Peyer's patch (tissue), 4 donors: ENCODE data around the gene MYOM3. TPM values are rescaled to one million over a fixed set of nuclear protein-coding genes. Genes with fewer than 3 reads are reported as not detected.
A peak's percentile ranks its signal among the peaks of the same experiment; 100 is the strongest.
"Not testable (repeated sequence)": the region's sequence is repeated elsewhere in the genome, so short reads cannot be mapped to it uniquely, and the experiment has no call there.

Experiments
- DNase-seq, 3 donors: peaks; one replicate each; pipeline ENCODE4 v3.0.0-alpha.2; 2017 to 2019
- H3K27ac ChIP-seq, 4 donors: fragments of 200-600 bp; sonication (generic); one replicate each; pipeline ENCODE4 v1.5.1; 2016 to 2019
- H3K27me3 ChIP-seq, 2 donors: fragments of 200-600 bp; sonication (generic); one replicate each; pipeline ENCODE4 v1.5.1; 2019
- H3K36me3 ChIP-seq, 3 donors: fragments of 200-600 bp; sonication (generic); one replicate each; pipeline ENCODE4 v1.5.1; 2016 to 2019
- H3K4me1 ChIP-seq, 4 donors: fragments of 200-600 bp; sonication (generic); one replicate each; pipeline ENCODE4 v1.5.1; 2016 to 2019
- H3K4me3 ChIP-seq, 4 donors: fragments of 200-600 bp; sonication (generic); 1 replicate in 3 of 4; 2 replicates in 1 of 4; pipeline ENCODE4 v1.5.1; 2016 to 2019; ENCODE audit warnings: mild to moderate bottlenecking in 1 of 4
- H3K9me3 ChIP-seq, 4 donors: fragments of 200-600 bp; sonication (generic); one replicate each; pipeline ENCODE4 v1.5.1; 2016 to 2019; ENCODE audit warnings: mild to moderate bottlenecking in 1 of 4
- CTCF ChIP-seq, 6 experiments: fragments of 450-650 bp in 4 of 6; fragments of 200-600 bp in 2 of 6; sonication (generic) in 1 of 6; IDR thresholded peaks; one replicate each; pipeline ENCODE4 v1.5.1; 2017 to 2019; ENCODE audit warnings: antibody characterized with exemption in 6 of 6, mild to moderate bottlenecking in 3 of 6, moderate library complexity in 1 of 6
- POLR2A ChIP-seq, 2 donors: fragments of 450-650 bp; IDR thresholded peaks; one replicate each; pipeline ENCODE4 v1.5.1; 2017; ENCODE audit warnings: antibody characterized with exemption in 2 of 2, mild to moderate bottlenecking in 2 of 2, moderate library complexity in 2 of 2
- total RNA-seq, 4 donors: library from RNA; depleted of rRNA; stranded (reverse); fragments of >200 nt; gene quantifications; one replicate each; pipeline ENCODE4 v1.1.0, GENCODE V29; 2016

Gene MYOM3
- total RNA-seq, 4 donors from 2014 or later = 10.7 to 40.8 (median 24.7) TPM

GRCh38 chr1:24010650-24011049 is 101.3 kb downstream of the MYOM3 start:
- Histone ChIP-seq H3K4me1 (peaks cover 0 to 16% (median 0%) of the 10 kb centered on the region in 4 donors), H3K4me3 (no peak overlapping the region), H3K36me3 (no peaks in the 10 kb centered on the region), H3K27ac (peak overlapping the region in 2 of 4 donors; percentile 48 to 74), H3K9me3 (no peaks in the 10 kb centered on the region), H3K27me3 (no peaks in the 10 kb centered on the region)
- no peak for TF ChIP-seq POLR2A (IDR thresholded peaks at IDR 0.05)
- no peak for TF ChIP-seq CTCF (IDR thresholded peaks at IDR 0.05)
- peak in 1 of 3 donors; percentile 44 for DNase-seq

- Histone ChIP-seq H3K27ac (peak overlapping the region in 2 of 4 donors; percentile 48 to 74), H3K4me1 (peaks cover 0 to 10% (median 0%) of the 10 kb centered on the region in 4 donors), H3K27me3 (no peaks in the 10 kb centered on the region), H3K9me3 (no peaks in the 10 kb centered on the region), H3K4me3 (no peak overlapping the region), H3K36me3 (no peaks in the 10 kb centered on the region)
- TF ChIP-seq CTCF (IDR thresholded peaks at IDR 0.05) = no peak
- no peak for TF ChIP-seq POLR2A (IDR thresholded peaks at IDR 0.05)
- DNase-seq = peak in 1 of 3 donors; percentile 45
These were observed 102.5 kb downstream of the MYOM3 start for GRCh38 chr1:24009406-24009805.

DNA sequence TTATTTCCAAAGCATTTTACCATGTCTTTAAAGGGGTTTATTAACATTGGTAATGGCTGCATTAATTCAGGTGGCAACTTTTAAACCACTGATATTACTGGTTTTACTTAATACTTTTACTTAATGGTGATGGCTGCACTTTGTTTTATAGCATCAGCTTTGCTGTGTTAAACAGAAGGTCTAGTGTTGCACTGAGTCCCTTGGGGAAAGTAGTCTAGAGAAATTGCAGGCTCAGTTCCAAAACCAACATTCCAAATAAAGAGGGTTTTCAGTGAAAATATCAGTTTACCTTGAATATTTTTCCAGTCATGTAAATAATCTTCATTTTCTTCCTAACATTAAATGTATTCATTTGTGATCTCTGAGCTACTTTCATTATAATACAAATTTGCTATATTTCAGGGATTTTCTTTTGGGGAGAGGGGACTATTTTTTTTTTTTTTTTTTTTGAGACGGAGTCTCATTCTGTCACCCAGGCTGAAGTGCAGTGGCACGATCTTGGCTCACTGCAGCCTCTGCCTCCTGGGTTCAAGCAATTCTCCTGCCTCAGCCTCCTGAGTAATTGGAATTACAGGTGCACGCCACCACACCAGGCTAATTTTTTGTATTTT is 103.3 kb downstream of the MYOM3 start:
- not testable (repeated sequence) for H3K36me3 ChIP-seq, H3K27ac ChIP-seq, H3K4me3 ChIP-seq, DNase-seq, H3K9me3 ChIP-seq, H3K27me3 ChIP-seq
- H3K4me1 ChIP-seq = peaks cover 0 to 10% (median 0%) of the 10 kb centered on the region in 4 donors

DNA sequence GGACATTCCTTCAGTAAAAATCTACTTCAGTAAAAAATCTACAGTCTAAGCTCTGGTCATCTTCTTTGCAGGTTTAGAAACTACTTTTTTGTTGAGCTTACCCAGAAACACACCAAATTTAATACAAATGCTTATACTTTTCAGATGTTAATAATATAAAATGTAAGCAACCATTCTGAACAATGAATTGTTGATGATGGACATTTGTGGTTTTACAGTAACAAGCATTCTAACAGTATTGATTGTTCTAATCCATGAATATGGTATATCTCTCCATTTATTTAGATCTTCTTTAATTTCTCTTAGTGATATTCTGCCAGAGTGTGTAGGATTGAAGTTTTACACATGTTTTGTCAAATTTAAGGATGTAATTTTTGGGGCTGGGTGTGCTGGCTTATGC is 104.9 kb downstream of the MYOM3 start:
- Histone ChIP-seq H3K27ac (no peak overlapping the region), H3K36me3 (no peaks in the 10 kb centered on the region), H3K4me1 (peaks cover 0 to 10% (median 0%) of the 10 kb centered on the region in 4 donors), H3K9me3 (no peaks in the 10 kb centered on the region), H3K27me3 (no peaks in the 10 kb centered on the region), H3K4me3 (no peak overlapping the region)
- DNase-seq = no peak
- TF ChIP-seq CTCF (IDR thresholded peaks at IDR 0.05) (no peak), POLR2A (IDR thresholded peaks at IDR 0.05) (no peak)

Other genes with a start within 250 kb of the MYOM3 start
- 100 to 1,000 TPM in 2 of 4 donors, 10 to 100 TPM in 2; 47.9 to 182 (median 107) TPM for gene FUCA1, start 243.8 kb downstream of the MYOM3 start, total RNA-seq
- gene CNR2, start 198.8 kb downstream of the MYOM3 start, total RNA-seq = 10 to 100 TPM in 1 of 4 donors, under 1 TPM in 2, not detected in 1; 0.54 to 13.2 (median 0.66) TPM
- gene PNRC2, start 152.3 kb downstream of the MYOM3 start, total RNA-seq = 100 to 1,000 TPM in 2 of 4 donors, 10 to 100 TPM in 2; 77.9 to 157 (median 104) TPM
- 100 to 1,000 TPM in 3 of 4 donors, 10 to 100 TPM in 1; 86.3 to 224 (median 112) TPM for gene SRSF10, start 131.8 kb downstream of the MYOM3 start, total RNA-seq
- 10 to 100 TPM in 3 of 4 donors, 1 to 10 TPM in 1; 9.9 to 87.9 (median 74.5) TPM for gene IL22RA1, start 31.0 kb upstream of the MYOM3 start, total RNA-seq
- 10 to 100 TPM in 3 of 4 donors, 1 to 10 TPM in 1; 9.1 to 38.2 (median 36.1) TPM for gene IFNLR1, start 75.2 kb upstream of the MYOM3 start, total RNA-seq
- 1 to 10 TPM in 1 of 4 donors, under 1 TPM in 2, not detected in 1; 0.35 to 1.1 (median 0.66) TPM for gene GRHL3, start 207.2 kb upstream of the MYOM3 start, total RNA-seq